ENCODE results near the gene TIPRL.

TIPRL gene

DNA sequence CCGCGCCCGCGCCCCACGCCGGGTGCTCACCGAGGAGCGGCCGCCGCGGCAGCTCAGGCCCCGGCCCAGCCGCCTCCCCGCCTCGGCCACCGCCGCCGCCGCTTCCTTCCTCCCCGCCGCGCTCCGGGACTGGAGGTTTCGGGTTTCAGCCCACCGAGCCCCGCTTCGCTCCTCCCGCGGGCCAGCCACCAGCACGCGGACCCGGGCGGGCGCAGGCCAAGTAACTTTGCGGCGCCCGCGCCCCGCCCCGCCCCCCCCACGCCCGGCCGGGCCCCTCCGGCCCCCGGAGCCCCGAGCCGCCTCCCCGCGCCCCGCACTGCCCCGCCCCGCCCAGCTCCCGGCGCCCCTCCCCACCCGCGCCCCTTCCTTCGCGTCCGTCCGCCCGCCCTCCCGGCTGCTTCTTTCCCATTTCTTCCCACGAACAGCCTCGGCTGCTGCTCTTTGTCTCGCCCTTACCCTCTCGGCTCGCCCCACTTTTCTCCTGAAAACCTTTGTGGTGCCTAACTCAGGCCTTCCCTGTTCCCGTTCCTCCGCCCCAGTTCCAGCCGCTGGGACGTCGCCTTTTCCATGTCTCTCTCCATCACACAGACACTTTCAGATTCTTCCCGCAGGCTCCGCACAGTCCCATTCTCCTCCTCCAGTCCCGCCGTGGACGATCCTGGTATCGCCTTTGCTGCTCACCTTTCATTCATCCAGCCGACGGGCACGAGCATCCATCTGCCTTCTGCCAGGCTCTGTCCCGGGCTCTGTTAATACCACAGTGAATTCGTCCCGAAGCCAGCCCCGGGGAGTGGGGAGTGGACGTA is 41.9 kb upstream of the TIPRL start, which contains the start of gene GPR161:
Gene GPR161 (minus strand): TSS at position 222 of the 806 bp plus-strand sequence. CDS start 32,080 bp downstream, outside the sequence.
- TF ChIP-seq, protein P1, sequence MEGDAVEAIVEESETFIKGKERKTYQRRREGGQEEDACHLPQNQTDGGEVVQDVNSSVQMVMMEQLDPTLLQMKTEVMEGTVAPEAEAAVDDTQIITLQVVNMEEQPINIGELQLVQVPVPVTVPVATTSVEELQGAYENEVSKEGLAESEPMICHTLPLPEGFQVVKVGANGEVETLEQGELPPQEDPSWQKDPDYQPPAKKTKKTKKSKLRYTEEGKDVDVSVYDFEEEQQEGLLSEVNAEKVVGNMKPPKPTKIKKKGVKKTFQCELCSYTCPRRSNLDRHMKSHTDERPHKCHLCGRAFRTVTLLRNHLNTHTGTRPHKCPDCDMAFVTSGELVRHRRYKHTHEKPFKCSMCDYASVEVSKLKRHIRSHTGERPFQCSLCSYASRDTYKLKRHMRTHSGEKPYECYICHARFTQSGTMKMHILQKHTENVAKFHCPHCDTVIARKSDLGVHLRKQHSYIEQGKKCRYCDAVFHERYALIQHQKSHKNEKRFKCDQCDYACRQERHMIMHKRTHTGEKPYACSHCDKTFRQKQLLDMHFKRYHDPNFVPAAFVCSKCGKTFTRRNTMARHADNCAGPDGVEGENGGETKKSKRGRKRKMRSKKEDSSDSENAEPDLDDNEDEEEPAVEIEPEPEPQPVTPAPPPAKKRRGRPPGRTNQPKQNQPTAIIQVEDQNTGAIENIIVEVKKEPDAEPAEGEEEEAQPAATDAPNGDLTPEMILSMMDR (IDR thresholded peaks at IDR 0.05; ENCODE audit: control insufficient read depth, extremely low read depth, insufficient read depth) = no peak
- H3K4me3 ChIP-seq (ENCODE audit: low read depth, low read length) = peak within 1 kb of the TSS; percentile 58
- DNase-seq (ENCODE audit: low read depth) = no peak

DNA sequence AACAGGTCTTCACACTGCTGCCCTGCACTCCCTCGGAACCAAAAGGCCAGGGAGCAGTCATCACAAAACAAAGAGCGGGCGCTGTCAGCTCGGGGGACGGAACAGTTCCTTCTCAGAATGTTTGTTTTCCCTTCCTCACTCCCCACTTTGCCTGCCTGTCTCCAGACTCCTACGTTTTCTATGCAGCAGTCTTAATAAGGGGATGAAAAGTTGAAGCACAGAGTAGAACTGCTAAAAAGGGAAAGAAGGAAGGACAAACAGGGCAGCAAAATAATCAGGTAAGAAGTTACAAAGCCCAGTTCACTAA is 41.3 kb upstream of the TIPRL start:
- H3K4me3 ChIP-seq (ENCODE audit: low read depth, low read length) = peak overlapping the region; percentile 58
- DNase-seq (ENCODE audit: low read depth) = no peak
- TF ChIP-seq, protein P1 (IDR thresholded peaks at IDR 0.05; ENCODE audit: control insufficient read depth, extremely low read depth, insufficient read depth) = no peak

DNA sequence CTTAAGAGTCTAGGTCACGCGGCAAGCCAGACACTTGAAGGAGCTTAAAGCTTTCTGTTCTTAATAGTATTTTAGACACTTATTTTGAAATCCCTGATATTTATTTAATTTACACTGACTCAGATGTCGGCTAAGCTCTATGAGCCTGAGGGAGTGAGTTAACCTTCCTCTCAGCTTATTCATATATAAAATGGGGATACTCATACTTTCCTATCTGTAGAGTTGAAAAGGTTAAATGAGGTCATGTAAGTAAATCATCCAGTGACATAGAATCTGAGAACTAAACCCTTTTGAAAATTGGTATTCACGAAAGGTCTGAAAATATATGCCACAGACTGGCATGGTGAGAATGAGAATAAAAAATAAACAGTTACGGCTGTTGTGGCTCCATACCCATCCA is 40.6 kb upstream of the TIPRL start:
- DNase-seq (ENCODE audit: low read depth) = no peak
- TF ChIP-seq, protein P1 (IDR thresholded peaks at IDR 0.05; ENCODE audit: control insufficient read depth, extremely low read depth, insufficient read depth) = no peak
- no peak overlapping the region for H3K4me3 ChIP-seq (ENCODE audit: low read depth, low read length)

DNA sequence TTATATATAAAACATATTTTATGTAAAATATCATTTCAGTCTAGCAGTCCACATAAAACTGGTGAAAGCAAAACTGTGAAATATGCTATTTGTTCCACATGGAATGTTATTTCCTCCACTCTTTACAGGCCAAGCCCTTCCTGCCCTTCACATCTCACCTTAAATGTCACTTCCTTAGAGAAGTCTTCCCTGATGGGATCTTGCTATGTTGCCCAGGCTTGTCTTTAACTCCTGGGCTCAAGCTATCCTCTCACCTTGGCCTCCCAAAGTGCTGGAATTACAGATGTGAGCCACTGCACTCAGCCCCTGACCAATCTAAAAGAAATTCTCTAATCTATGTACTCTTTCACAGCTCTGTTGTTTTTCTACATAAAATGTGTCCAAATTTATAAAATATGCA is 39.7 kb upstream of the TIPRL start:
- TF ChIP-seq, protein P1 (IDR thresholded peaks at IDR 0.05; ENCODE audit: control insufficient read depth, extremely low read depth, insufficient read depth) = no peak
- H3K4me3 ChIP-seq (ENCODE audit: low read depth, low read length) = no peak overlapping the region
- no peak for DNase-seq (ENCODE audit: low read depth)

DNA sequence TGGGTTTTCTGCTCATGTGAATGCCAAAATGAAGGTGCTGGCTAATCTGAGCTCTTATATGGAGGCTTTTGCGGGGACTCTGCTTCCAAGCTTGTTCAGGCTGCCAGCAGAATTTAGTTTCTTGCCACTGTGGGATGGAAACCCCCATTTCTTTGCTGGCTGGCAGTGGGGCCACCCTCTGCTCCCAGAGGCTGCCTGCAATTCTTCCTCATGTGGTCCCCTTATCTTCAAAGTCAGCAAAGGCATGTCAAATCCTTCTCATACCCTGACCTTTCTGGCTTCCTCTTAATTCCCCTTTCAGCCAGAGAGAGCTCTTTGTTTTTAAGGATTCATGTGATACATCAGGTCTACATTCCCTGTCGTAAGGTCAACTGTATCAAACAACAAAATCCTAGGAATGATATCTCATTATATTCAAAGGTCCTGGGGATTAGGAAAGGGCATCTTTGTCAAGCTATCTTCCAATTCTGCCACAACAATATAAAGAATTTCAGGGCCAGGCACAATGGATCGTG is 36.8 kb upstream of the TIPRL start:
- TF ChIP-seq, protein P1 (IDR thresholded peaks at IDR 0.05; ENCODE audit: control insufficient read depth, extremely low read depth, insufficient read depth) = no peak
- DNase-seq (ENCODE audit: low read depth) = no peak
- no peak overlapping the region for H3K4me3 ChIP-seq (ENCODE audit: low read depth, low read length)

DNA sequence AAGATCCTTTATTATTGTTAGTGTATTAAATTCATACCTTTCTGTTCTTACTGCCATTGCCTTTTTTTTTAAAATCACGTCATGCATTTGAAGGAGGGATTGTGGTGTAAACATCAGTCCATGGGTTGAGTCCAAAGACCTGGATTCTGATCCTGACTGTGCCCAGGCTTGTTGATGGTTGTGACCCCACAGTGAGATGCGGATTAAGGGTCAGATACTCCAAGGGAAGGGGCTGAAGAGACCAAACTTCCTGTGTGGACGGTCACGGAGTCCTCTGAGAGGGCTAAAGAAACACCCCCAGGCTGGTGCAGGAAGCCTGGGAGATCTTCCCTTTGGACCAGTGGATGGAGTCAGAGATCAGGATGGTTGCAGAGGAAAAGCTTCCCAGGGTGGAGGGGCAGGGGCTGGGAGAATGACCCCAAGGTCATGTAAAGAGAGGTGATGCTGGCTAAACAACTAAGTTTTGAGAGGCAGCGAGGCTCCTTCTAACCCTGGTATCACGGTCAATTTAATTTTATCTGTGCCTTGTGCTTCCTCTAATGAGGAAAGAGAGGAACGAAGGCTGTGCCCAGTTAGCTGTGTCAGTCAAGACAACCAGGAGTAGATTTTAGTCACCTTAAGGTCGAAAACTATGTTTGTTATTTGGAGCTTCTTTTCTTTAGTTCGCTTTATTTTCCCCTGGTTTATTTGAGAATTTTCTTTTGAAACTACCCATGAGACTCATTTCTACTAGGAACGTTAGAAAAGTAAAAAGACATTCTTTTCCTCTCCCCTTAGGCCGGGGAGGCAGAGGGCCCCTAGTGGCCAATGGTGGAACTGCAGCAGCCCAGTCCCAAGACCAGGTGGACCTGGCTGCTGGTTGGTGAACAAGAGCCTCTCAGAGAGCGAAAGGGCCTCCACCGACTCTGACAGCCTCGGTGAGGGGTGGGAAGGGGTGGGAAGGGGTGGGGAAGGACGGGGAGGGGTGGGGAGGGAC is 33.3 kb upstream of the TIPRL start:
- TF ChIP-seq, protein P1 (IDR thresholded peaks at IDR 0.05; ENCODE audit: control insufficient read depth, extremely low read depth, insufficient read depth) = peak; percentile 95
- peak; percentile 43 for DNase-seq (ENCODE audit: low read depth)
- no peak overlapping the region for H3K4me3 ChIP-seq (ENCODE audit: low read depth, low read length)

All from LNCaP clone FGC (cell line).